ENCODE data around the gene DCP2. TPM values are rescaled to one million over a fixed set of nuclear protein-coding genes. Genes with fewer than 3 reads are reported as not detected.

The DCP2 gene
- total and polyA plus RNA-seq, 2 donors, result 6.1 to 102 TPM

- Histone ChIP-seq H3K4me1 (ENCODE audit: insufficient read depth) (no peaks in the 10 kb centered on the region), H3K27ac (ENCODE audit: low read depth) (no peak overlapping the region), H3K36me3 (ENCODE audit: insufficient read depth) (peaks cover 3% of the 10 kb centered on the region), H3K4me3 (ENCODE audit: low read depth, low read length) (no peak overlapping the region)
- no peak for DNase-seq (ENCODE audit: extremely low spot score)
- WGBS, result 96% methylated on average over 10 of the region's 10 CpGs
These were observed 72.3 kb downstream of the DCP2 start for GRCh38 chr5:113048931-113049330.

GRCh38 chr5:113050721-113051382, 74.3 kb downstream of the DCP2 start:
- no peak for DNase-seq (ENCODE audit: extremely low spot score)
- Histone ChIP-seq H3K36me3 (ENCODE audit: insufficient read depth) (peaks cover 5% of the 10 kb centered on the region), H3K4me1 (ENCODE audit: insufficient read depth) (no peaks in the 10 kb centered on the region), H3K4me3 (ENCODE audit: low read depth, low read length) (no peak overlapping the region), H3K27ac (ENCODE audit: low read depth) (peak overlapping the region; percentile 1)
- WGBS, result 49% methylated on average over 9 of the region's 9 CpGs

- Histone ChIP-seq H3K4me1 (ENCODE audit: insufficient read depth) (no peaks in the 10 kb centered on the region), H3K36me3 (ENCODE audit: insufficient read depth) (peaks cover 5% of the 10 kb centered on the region), H3K4me3 (ENCODE audit: low read depth, low read length) (no peak overlapping the region), H3K27ac (ENCODE audit: low read depth) (no peak overlapping the region)
- DNase-seq (ENCODE audit: extremely low spot score), result no peak
- WGBS, result 85% methylated on average over 10 of the region's 10 CpGs
These were observed 75.6 kb downstream of the DCP2 start for GRCh38 chr5:113052041-113052795.

- no peaks in the 10 kb centered on the region for H3K4me1 ChIP-seq (ENCODE audit: insufficient read depth)
- H3K4me3 ChIP-seq (ENCODE audit: low read depth, low read length), result no peak overlapping the region
- WGBS, result 84% methylated on average over 9 of the region's 9 CpGs
- H3K27ac ChIP-seq (ENCODE audit: low read depth), result no peak overlapping the region
- no peak for DNase-seq (ENCODE audit: extremely low spot score)
- peaks cover 2% of the 10 kb centered on the region for H3K36me3 ChIP-seq (ENCODE audit: insufficient read depth)
These were observed 77.0 kb downstream of the DCP2 start for GRCh38 chr5:113053511-113053995.

- Histone ChIP-seq H3K4me3 (ENCODE audit: low read depth, low read length) (no peak overlapping the region), H3K27ac (ENCODE audit: low read depth) (no peak overlapping the region), H3K36me3 (ENCODE audit: insufficient read depth) (peaks cover 2% of the 10 kb centered on the region), H3K4me1 (ENCODE audit: insufficient read depth) (no peaks in the 10 kb centered on the region)
- 97% methylated on average over 11 of the region's 11 CpGs for WGBS
- no peak for DNase-seq (ENCODE audit: extremely low spot score)
These were observed 78.3 kb downstream of the DCP2 start for GRCh38 chr5:113054899-113055298.

- DNase-seq (ENCODE audit: extremely low spot score), result no peak
- Histone ChIP-seq H3K4me1 (ENCODE audit: insufficient read depth) (no peaks in the 10 kb centered on the region), H3K27ac (ENCODE audit: low read depth) (no peak overlapping the region), H3K36me3 (ENCODE audit: insufficient read depth) (peaks cover 4% of the 10 kb centered on the region), H3K4me3 (ENCODE audit: low read depth, low read length) (no peak overlapping the region)
- whole genome bisulfite sequencing, result 82% methylated on average over 5 of the region's 5 CpGs
These were observed 80.4 kb downstream of the DCP2 start for GRCh38 chr5:113056988-113057387.

GRCh38 chr5:113057557-113057984, 81.0 kb downstream of the DCP2 start:
- Histone ChIP-seq H3K4me1 (ENCODE audit: insufficient read depth) (no peaks in the 10 kb centered on the region), H3K4me3 (ENCODE audit: low read depth, low read length) (no peak overlapping the region), H3K27ac (ENCODE audit: low read depth) (no peak overlapping the region), H3K36me3 (ENCODE audit: insufficient read depth) (peaks cover 4% of the 10 kb centered on the region)
- DNase-seq (ENCODE audit: extremely low spot score), result no peak
- 74% methylated on average over 14 of the region's 14 CpGs for WGBS

- 92% methylated on average over 5 of the region's 5 CpGs for WGBS
- H3K4me1 ChIP-seq (ENCODE audit: insufficient read depth), result no peaks in the 10 kb centered on the region
- H3K27ac ChIP-seq (ENCODE audit: low read depth), result no peak overlapping the region
- peaks cover 4% of the 10 kb centered on the region for H3K36me3 ChIP-seq (ENCODE audit: insufficient read depth)
- no peak overlapping the region for H3K4me3 ChIP-seq (ENCODE audit: low read depth, low read length)
- no peak for DNase-seq (ENCODE audit: extremely low spot score)
These were observed 81.7 kb downstream of the DCP2 start for GRCh38 chr5:113058269-113058668.

- no peaks in the 10 kb centered on the region for H3K4me1 ChIP-seq (ENCODE audit: insufficient read depth)
- no peak overlapping the region for H3K4me3 ChIP-seq (ENCODE audit: low read depth, low read length)
- 87% methylated on average over 6 of the region's 6 CpGs for WGBS
- no peak for DNase-seq (ENCODE audit: extremely low spot score)
- no peak overlapping the region for H3K27ac ChIP-seq (ENCODE audit: low read depth)
- peaks cover 4% of the 10 kb centered on the region for H3K36me3 ChIP-seq (ENCODE audit: insufficient read depth)
These were observed 82.2 kb downstream of the DCP2 start for GRCh38 chr5:113058706-113059226.

- 72% methylated on average over 19 of the region's 19 CpGs for WGBS
- peak; percentile 62 for DNase-seq (ENCODE audit: extremely low spot score)
- H3K4me3 ChIP-seq (ENCODE audit: low read depth, low read length), result no peak overlapping the region
- no peak overlapping the region for H3K27ac ChIP-seq (ENCODE audit: low read depth)
- H3K36me3 ChIP-seq (ENCODE audit: insufficient read depth), result peaks cover 9% of the 10 kb centered on the region
- no peaks in the 10 kb centered on the region for H3K4me1 ChIP-seq (ENCODE audit: insufficient read depth)
These were observed 82.8 kb downstream of the DCP2 start for GRCh38 chr5:113059232-113060040.

GRCh38 chr5:113060408-113061025, 83.9 kb downstream of the DCP2 start:
- Histone ChIP-seq H3K4me1 (ENCODE audit: insufficient read depth) (no peaks in the 10 kb centered on the region), H3K27ac (ENCODE audit: low read depth) (no peak overlapping the region), H3K36me3 (ENCODE audit: insufficient read depth) (peaks cover 7% of the 10 kb centered on the region), H3K4me3 (ENCODE audit: low read depth, low read length) (no peak overlapping the region)
- no peak for DNase-seq (ENCODE audit: extremely low spot score)
- WGBS, result 97% methylated on average over 4 of the region's 4 CpGs

GRCh38 chr5:113061846-113062780, 85.5 kb downstream of the DCP2 start:
- no peak overlapping the region for H3K4me3 ChIP-seq (ENCODE audit: low read depth, low read length)
- WGBS, result 72% methylated on average over 5 of the region's 5 CpGs
- H3K4me1 ChIP-seq (ENCODE audit: insufficient read depth), result no peaks in the 10 kb centered on the region
- DNase-seq (ENCODE audit: extremely low spot score), result no peak
- peaks cover 7% of the 10 kb centered on the region for H3K36me3 ChIP-seq (ENCODE audit: insufficient read depth)
- no peak overlapping the region for H3K27ac ChIP-seq (ENCODE audit: low read depth)

All from urinary bladder (tissue), 4 donors.